ENCODE results near the gene POLN. TPM values are rescaled to one million over a fixed set of nuclear protein-coding genes. Genes with fewer than 3 reads are reported as not detected.
"Not testable (repeated sequence)": the region's sequence is repeated elsewhere in the genome, so short reads cannot be mapped to it uniquely, and the experiment has no call there.

The POLN gene
- polyA plus RNA-seq, 2 of the 4 experiments (the other 2 are of a cell fraction), result 2.4 to 2.9 TPM

GRCh38 chr4:2212831-2213230 lies 29.1 kb downstream of the POLN start:
- FAIRE-seq, result no peak
- no peak for ATAC-seq
- CTCF ChIA-PET, result interaction anchor here (1.2 kb wide), 1 partner anchor 8 kb away, joined by 3 read pairs; no protein-coding TSS in a partner anchor
- no peak for DNase-seq (ENCODE audit: low read depth in 1 of 2, low spot score in 1 of 2)
- Histone ChIP-seq H3K4me1 (no peaks in the 10 kb centered on the region), H3K27ac (no peak overlapping the region), H3K9me3 (no peaks in the 10 kb centered on the region), H3K4me3 (no peak overlapping the region), H3K4me2 (no peak overlapping the region)
- POLR2A ChIA-PET, result no interaction called here
- TF ChIP-seq TP53 (CRISPR knock-in tag; IDR thresholded peaks at IDR 0.05), result no peak
- TF ChIP-seq HOXB13 (CRISPR knock-in tag; IDR thresholded peaks at IDR 0.05; ENCODE audit: low read depth), result no peak
- TF ChIP-seq EHF (CRISPR knock-in tag; IDR thresholded peaks at IDR 0.05), result no peak
- no peak for TF ChIP-seq CTCF (IDR thresholded peaks at IDR 0.05)
- no peak for TF ChIP-seq HOXB5 (CRISPR knock-in tag; IDR thresholded peaks at IDR 0.05)
- no peak for TF ChIP-seq PBX3 (IDR thresholded peaks at IDR 0.05)
- TF ChIP-seq KDM5A (IDR thresholded peaks at IDR 0.05), result no peak
- TF ChIP-seq ESRRA (IDR thresholded peaks at IDR 0.05; ENCODE audit: borderline replicate concordance, low read length), result no peak
- no peak for TF ChIP-seq CHD2 (IDR thresholded peaks at IDR 0.05; ENCODE audit: low read length, partially characterized antibody)
- TF ChIP-seq ATOH8 (CRISPR knock-in tag; IDR thresholded peaks at IDR 0.05; ENCODE audit: low read depth), result no peak
- TF ChIP-seq RCOR1 (IDR thresholded peaks at IDR 0.05; ENCODE audit: low read depth, low read length), result no peak
- TF ChIP-seq ELK1 (IDR thresholded peaks at IDR 0.05; ENCODE audit: low read depth, low read length), result no peak
- no peak for TF ChIP-seq RFX5 (IDR thresholded peaks at IDR 0.05)
- TF ChIP-seq E2F6 (IDR thresholded peaks at IDR 0.05; ENCODE audit: borderline replicate concordance, low read depth), result no peak
- TF ChIP-seq SMC3 (IDR thresholded peaks at IDR 0.05), result no peak
- no peak for TF ChIP-seq HOXA7 (CRISPR knock-in tag; IDR thresholded peaks at IDR 0.05)
- WGBS (ENCODE audit: missing lambda C conversion rate), result 31% methylated on average over 1 of the region's 1 CpG

- H3K9me3 ChIP-seq; FAIRE-seq; H3K4me1 ChIP-seq; H3K4me2 ChIP-seq; ATAC-seq; H3K27ac ChIP-seq; DNase-seq (ENCODE audit: low read depth in 1 of 2, low spot score in 1 of 2); H3K4me3 ChIP-seq; POLR2A ChIA-PET: not testable (repeated sequence)
- CTCF ChIA-PET, result interaction anchor here (1.5 kb wide), 1 partner anchor 17 kb away, joined by 5 read pairs; no protein-coding TSS in a partner anchor
- 100% methylated on average over 1 of the region's 1 CpG for WGBS (ENCODE audit: missing lambda C conversion rate)
Observed at GRCh38 chr4:2202789-2203188, 39.1 kb downstream of the POLN start.

GRCh38 chr4:2194496-2194895 lies 47.4 kb downstream of the POLN start:
- H3K9me3 ChIP-seq, result no peaks in the 10 kb centered on the region
- no peak overlapping the region for H3K27ac ChIP-seq
- FAIRE-seq (no peak), ATAC-seq (no peak), DNase-seq (ENCODE audit: low read depth in 1 of 2, low spot score in 1 of 2) (no peak)
- H3K4me2 ChIP-seq, result no peak overlapping the region
- no peak overlapping the region for H3K4me3 ChIP-seq
- ChIA-PET CTCF (no interaction called here), POLR2A (no interaction called here)
- H3K4me1 ChIP-seq, result no peaks in the 10 kb centered on the region
- WGBS (ENCODE audit: missing lambda C conversion rate), result 82% methylated on average over 4 of the region's 4 CpGs
- TF ChIP-seq SREBF2 (IDR thresholded peaks at IDR 0.05) (no peak), PHF8 (IDR thresholded peaks at IDR 0.05; ENCODE audit: borderline replicate concordance, low read depth) (no peak), FOSL2 (IDR thresholded peaks at IDR 0.05) (no peak), FOSL2 (CRISPR knock-in tag; IDR thresholded peaks at IDR 0.05) (no peak), CEBPB (IDR thresholded peaks at IDR 0.05) (no peak), FOXS1 (CRISPR knock-in tag; IDR thresholded peaks at IDR 0.05) (no peak), CHD4 (IDR thresholded peaks at IDR 0.05; ENCODE audit: borderline replicate concordance) (no peak), HOXB13 (CRISPR knock-in tag; IDR thresholded peaks at IDR 0.05; ENCODE audit: low read depth) (no peak), HOXA7 (CRISPR knock-in tag; IDR thresholded peaks at IDR 0.05) (no peak), MAFK (IDR thresholded peaks at IDR 0.05; ENCODE audit: partially characterized antibody) (no peak), CBX2 (IDR thresholded peaks at IDR 0.05; ENCODE audit: borderline replicate concordance, low read depth) (no peak), SMC3 (IDR thresholded peaks at IDR 0.05) (no peak), REST (IDR thresholded peaks at IDR 0.05) (no peak)
